NOMO-1 treated with dmso at 0.1 percent for 144 hours (cell line): ENCODE results near the gene ACAA1.
"Not testable (repeated sequence)": the region's sequence is repeated elsewhere in the genome, so short reads cannot be mapped to it uniquely, and the experiment has no call there.

ENCODE experiments used
- DNase-seq: peaks from one replicate; lab custom pipeline; 2025; ENCODE audit not compliant: unreplicated experiment; lab: John Stamatoyannopoulos, UW

ACAA1 gene

GRCh38 chr3:38107911-38108648 lies 28.8 kb downstream of the ACAA1 start:
- no peak for DNase-seq

- DNase-seq, result no peak
Observed at GRCh38 chr3:38105525-38105924, 31.4 kb downstream of the ACAA1 start.

GRCh38 chr3:38102444-38102814 lies 34.5 kb downstream of the ACAA1 start:
- peak; percentile 18 for DNase-seq

GRCh38 chr3:38101811-38102443 lies 35.0 kb downstream of the ACAA1 start:
- no peak for DNase-seq

- no peak for DNase-seq
Observed at GRCh38 chr3:38100498-38100897, 36.4 kb downstream of the ACAA1 start.

- no peak for DNase-seq
Observed at GRCh38 chr3:38099518-38099917, 37.4 kb downstream of the ACAA1 start.

- no peak for DNase-seq
Observed at GRCh38 chr3:38098376-38098723, 38.6 kb downstream of the ACAA1 start.

GRCh38 chr3:38097446-38098375 lies 39.2 kb downstream of the ACAA1 start:
- no peak for DNase-seq

GRCh38 chr3:38095669-38096483 lies 41.1 kb downstream of the ACAA1 start:
- no peak for DNase-seq

- DNase-seq, result no peak
Observed at GRCh38 chr3:38094999-38095398, 41.9 kb downstream of the ACAA1 start.

GRCh38 chr3:38090453-38090852 lies 46.5 kb downstream of the ACAA1 start:
- DNase-seq, result no peak

- DNase-seq, result no peak
Observed at GRCh38 chr3:38089163-38089562, 47.8 kb downstream of the ACAA1 start.

- no peak for DNase-seq
Observed at GRCh38 chr3:38088126-38089078, 48.5 kb downstream of the ACAA1 start.

GRCh38 chr3:38087278-38087677 lies 49.6 kb downstream of the ACAA1 start:
- not testable (repeated sequence) for DNase-seq

GRCh38 chr3:38086496-38086895 lies 50.4 kb downstream of the ACAA1 start:
- no peak for DNase-seq

- no peak for DNase-seq
Observed at GRCh38 chr3:38085943-38086324, 51.0 kb downstream of the ACAA1 start.

- no peak for DNase-seq
Observed at GRCh38 chr3:38085311-38085942, 51.5 kb downstream of the ACAA1 start.

GRCh38 chr3:38084334-38085310 lies 52.3 kb downstream of the ACAA1 start:
- no peak for DNase-seq
